GM21737 (cell line): Measurements from ENCODE around the gene SLC25A1.
"Not testable (repeated sequence)": the region's sequence is repeated elsewhere in the genome, so short reads cannot be mapped to it uniquely, and the experiment has no call there.

Experiments
- ATAC-seq: cut with Tn5 transposase; IDR thresholded peaks from one replicate; pipeline ENCODE4 v1.9.1; 2021; ENCODE audit warnings: mild to moderate bottlenecking, moderate library complexity; ENCODE audit not compliant: unreplicated experiment

SLC25A1 gene

GRCh38 chr22:19168088-19168890, 10.2 kb downstream of the SLC25A1 start:
- ATAC-seq = no peak

DNA sequence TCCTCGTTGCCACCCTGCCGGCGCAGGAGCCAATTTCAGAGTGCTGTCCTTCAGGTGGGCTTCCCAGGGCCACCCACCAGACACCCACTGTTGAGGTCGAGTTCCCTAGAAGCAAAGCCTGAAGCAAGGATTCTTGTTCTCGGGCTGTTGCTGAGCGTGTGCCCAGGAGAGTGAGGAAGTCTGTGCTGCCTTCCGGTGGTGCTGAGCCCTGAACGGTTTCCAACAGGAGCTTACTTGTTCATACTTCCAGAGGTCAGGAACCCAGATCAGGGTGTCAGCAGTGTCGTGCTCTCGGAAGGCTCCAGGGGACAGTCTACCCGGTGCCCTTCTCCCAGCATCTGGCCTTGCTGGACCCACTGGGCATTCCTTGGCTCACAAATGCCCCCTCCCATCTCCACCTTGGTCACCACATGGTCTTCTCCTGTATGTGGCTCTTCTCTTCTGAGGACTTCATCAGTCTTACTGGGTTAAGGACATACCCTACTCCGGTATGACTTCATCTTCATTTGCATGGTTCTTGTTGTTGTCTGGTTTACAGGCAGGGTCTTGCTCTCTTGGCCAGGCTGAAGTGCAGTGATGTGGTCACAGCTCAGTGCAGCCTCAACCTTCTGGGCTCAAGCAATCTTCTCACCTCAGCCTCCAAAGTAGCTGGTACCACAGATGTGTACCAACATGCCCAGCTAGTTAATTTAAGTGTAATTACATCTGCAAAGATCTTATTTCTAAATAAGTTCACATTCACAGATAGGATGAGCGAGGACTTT, 11.2 kb downstream of the SLC25A1 start:
- ATAC-seq = no peak

DNA sequence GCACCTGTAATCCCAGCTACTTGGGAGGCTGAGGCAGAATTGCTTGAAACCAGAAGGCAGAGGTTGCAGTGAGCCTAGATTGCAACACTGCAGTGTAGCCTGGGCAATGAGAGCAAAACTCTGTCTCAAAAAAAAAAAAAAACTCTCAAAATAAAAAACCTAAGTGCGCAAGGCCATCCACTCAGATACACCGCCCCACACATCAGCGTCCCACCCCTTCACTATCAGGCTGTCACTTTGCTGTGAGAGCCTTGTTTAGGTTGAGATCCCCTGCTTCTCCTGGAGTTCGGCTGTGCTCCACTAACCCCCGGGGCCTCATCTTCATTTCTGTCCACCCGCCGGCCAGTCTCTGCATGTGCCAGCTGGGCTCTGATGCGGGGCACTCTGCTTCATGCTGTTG, 12.1 kb downstream of the SLC25A1 start:
- ATAC-seq = no peak

GRCh38 chr22:19164425-19164824, 14.1 kb downstream of the SLC25A1 start:
- ATAC-seq = no peak

GRCh38 chr22:19158649-19159048, 19.9 kb downstream of the SLC25A1 start:
- not testable (repeated sequence) for ATAC-seq

DNA sequence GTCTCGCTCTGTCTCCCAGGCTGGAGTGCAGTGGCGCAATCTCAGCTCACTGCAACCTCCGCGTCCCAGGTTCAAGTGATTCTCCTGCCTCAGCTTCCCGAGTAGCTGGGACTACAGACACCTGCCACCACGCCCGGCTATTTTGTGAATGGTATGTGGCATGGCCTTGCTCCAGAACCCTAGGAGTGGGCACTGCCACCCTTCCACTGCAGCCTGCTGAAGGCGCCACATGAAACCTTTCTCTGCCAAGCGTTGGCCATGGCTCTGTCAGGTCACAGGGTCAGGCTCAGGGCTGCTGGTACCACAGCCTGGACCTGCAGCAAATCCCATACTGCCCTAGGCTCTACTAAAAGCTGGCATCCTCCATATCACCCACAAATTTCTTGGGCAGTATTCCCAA, 22.4 kb downstream of the SLC25A1 start:
- not testable (repeated sequence) for ATAC-seq

GRCh38 chr22:19152942-19153883, 25.3 kb downstream of the SLC25A1 start:
- ATAC-seq = no peak

GRCh38 chr22:19151329-19152191, 27.0 kb downstream of the SLC25A1 start:
- no peak for ATAC-seq

GRCh38 chr22:19150482-19151328, 27.8 kb downstream of the SLC25A1 start:
- no peak for ATAC-seq

- ATAC-seq = no peak
Observed at GRCh38 chr22:19149991-19150390, 28.5 kb downstream of the SLC25A1 start, which contains the start of gene GSC2. Gene GSC2 (minus strand): TSS chr22:19150292. CDS start chr22:19150283, 9 bp downstream.

DNA sequence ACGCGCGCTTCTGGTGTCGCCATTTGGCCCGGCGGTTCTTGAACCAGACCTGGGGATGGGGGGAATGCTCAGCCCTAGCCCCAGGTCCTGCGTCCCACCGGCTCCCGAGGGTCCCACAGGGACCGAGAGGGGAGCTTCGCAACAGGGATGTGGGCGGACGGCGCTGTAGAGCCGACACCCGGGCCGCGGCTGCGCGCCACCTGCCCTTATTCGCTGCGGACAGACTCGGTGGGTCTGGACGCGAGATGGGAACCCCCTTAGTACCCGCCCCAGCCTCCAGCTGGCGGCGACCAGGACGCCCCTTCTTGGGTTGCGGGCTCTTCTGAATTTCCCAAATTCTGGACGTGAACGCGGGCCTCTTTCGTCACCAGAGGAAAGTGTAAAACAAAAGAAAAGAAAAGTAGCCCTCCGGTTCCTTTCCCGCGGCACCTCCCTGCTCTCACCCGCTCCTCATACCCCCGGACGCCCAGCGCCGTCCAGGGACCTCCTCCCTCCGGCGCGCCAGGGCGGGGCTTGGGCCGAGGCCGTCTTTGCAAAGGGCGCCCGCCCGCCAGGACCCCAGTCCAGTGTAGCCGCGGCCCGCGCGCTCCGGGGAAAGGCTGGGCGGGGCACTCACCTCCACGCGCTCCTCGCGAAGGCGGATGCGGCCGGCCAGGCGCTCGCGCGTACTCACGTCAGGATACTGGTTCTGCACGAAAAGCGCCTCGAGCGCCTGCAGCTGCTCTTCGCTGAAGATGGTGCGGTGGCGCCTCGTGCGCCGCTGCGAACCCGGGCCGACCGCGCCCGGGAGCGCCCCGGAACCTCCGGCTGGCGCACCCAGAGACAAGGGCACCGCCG, 29.3 kb downstream of the SLC25A1 start:
- no peak for ATAC-seq

DNA sequence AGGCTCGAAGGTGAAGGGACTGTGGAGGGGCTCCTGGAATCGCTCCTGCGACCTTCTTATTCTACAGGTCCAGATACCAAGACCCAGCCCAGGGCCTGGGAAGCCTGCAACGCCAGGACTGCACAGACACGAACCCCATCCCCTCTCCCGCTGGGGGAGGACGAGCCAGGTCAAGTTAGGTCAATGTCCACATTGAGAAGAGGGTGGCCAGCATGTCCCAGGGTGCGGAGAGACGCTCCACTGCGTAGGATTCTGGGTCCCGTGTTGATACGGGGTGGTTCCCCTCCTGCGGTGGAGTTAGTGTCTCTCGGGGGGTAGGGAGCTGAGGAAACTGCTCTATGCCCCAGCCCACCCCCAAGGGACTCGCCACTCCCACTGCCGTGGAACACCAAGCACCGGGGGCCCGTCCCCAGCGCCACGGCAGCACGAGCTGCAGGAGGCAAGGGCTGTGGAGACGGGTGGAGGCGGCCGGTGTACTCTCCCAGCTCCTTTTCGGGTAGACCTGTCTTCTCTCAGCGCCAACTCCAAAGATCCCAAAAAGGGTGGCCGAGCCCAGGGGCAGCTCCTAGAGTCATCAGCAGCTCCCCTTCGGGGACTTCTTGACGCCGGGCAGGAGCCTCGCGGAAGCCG, 30.0 kb downstream of the SLC25A1 start:
- no peak for ATAC-seq

DNA sequence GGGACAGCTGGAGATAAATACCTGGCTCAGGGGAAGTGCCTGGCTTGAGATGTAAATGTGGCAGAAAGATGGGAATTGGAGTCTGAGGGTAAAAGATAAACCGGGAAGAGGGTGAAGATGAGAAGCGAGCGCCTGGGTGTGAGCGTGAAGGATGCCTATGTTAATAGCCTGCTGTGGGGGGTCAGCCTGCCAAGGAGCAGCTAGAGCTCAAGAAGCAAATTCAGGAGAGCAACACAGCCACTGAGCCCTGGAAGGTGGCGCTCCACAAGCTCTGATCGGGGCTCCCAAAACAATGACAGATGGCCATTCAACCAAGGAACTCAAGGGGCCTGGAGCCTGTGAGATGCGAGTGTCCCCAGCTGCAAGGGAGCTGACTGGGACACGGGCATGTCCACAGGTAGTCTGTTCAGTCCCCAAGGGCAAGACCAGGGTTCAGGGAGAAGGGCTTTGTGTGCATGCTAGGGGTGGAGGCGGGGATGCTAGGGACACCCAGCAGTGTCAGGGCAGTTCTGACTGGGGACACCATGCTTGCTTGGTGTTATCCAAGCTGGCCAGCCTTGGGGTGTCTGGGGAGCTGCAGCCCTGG, 31.2 kb downstream of the SLC25A1 start:
- ATAC-seq = no peak

GRCh38 chr22:19146215-19146968, 32.1 kb downstream of the SLC25A1 start:
- no peak for ATAC-seq

GRCh38 chr22:19143967-19144400, 34.6 kb downstream of the SLC25A1 start:
- ATAC-seq = no peak

DNA sequence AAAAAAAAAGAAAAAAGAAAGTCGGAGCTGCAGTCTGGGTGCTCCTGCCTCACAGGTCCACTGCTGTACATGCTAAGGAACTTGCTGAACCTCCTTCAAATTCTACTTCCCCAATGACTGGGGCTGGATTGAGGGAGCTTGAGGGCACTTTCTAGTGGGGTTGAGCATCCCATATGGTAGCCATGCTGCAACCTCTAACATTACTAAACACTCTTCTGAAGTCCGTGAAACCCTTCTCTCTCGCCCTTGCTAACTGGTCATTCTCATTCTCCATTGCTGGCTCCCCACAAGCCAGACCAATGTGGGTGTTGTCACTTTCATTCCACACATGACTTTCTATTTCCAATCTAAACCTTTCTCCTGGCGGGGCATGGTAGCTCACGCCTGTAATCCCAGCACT, 35.3 kb downstream of the SLC25A1 start:
- ATAC-seq = no peak

GRCh38 chr22:19142394-19142793, 36.1 kb downstream of the SLC25A1 start:
- ATAC-seq = no peak
